HG02588 (cell line): ENCODE results near the gene FRMD4A.
"Not testable (repeated sequence)": the region's sequence is repeated elsewhere in the genome, so short reads cannot be mapped to it uniquely, and the experiment has no call there.

Experiments
- ATAC-seq: cut with Tn5 transposase; IDR thresholded peaks from one replicate; pipeline ENCODE4 v1.9.1; 2021; ENCODE audit warnings: mild to moderate bottlenecking, moderate library complexity; ENCODE audit not compliant: unreplicated experiment

The FRMD4A gene

DNA sequence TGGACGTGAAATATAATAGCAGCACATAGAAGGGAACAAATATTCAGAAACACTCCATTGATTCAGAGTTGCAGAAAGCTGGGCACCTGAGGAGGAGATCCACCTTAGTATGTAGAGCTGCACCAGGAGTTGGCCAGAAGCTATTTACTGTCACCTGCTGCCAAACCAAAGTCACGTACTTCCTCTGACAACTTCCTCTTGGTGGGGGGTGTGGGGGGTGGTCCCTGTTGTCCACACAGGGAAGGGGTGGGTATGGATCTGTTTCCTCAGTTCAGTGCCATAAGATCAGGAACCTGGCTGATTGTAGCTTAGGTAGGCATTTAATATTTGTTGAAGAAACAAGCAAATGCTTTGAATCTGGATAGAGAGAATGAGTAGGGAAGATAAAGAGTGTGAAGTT lies 264.6 kb downstream of the FRMD4A start:
- no peak for ATAC-seq

DNA sequence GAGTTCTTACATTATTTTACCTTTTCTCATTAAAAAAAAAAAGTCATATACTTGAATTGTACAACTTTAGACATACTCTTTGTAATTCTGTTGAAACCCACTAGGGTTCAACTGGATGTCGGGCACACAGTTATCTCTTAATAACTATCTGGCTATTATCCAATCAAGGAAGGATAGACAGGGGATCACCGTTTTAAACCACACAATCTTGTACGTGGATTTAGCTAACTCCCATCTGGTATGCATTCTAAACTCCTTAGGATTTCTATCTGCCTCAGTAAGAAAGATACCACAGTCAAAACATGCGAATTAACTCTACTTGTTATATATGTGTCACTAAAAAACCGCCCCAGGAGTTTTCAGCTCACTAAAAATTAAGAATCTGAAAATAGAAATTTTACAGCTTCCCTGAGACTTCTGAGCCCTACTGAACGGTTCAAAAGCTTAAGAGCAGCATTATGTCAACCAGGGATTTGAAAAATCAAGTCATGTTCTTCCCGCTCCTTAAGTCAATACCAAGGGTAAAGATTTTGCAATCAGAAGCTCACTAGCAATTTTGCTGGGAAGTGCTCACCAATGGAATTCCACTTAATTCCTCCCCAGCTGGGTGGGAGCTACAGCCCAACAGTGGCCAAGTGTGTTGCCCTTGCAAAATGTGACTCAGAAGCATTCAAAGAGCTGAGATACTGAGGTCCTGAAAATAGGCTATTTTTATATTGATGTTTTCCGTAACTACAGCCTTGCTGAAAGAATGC lies 267.0 kb downstream of the FRMD4A start:
- ATAC-seq: no peak

DNA sequence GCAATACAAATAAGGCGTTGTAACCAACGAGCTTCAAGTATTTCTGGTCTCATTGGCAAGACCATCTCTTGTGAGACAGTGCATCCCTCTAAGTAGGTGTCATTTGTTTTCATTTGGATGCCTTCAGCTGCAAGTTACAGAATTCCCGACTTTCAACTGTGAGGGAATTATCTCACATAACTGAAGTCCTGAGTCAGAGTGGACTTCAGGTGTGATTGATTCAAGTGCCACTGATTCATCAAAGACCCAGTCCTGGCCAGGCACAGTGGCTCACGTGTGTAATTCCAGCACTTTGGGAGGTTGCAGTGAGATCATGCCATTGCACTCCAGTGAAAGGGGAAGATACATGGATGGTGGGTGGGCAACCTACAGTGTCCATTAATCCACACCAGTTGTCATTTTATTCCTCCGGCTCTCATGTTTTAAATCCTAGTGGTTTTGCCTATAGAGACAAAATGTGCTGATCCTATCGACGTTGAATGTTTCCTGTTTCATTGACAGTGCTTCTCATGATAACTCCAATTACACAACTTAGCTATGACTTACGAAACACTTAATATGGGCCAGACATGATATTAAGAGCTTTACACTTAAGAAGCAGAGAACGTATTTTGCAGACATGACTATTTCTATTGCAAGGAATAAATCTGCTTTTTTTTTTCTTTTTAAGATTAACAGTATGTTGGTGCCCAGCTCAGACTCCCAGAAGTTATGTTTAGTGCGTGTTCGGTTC lies 268.0 kb downstream of the FRMD4A start:
- ATAC-seq: no peak

DNA sequence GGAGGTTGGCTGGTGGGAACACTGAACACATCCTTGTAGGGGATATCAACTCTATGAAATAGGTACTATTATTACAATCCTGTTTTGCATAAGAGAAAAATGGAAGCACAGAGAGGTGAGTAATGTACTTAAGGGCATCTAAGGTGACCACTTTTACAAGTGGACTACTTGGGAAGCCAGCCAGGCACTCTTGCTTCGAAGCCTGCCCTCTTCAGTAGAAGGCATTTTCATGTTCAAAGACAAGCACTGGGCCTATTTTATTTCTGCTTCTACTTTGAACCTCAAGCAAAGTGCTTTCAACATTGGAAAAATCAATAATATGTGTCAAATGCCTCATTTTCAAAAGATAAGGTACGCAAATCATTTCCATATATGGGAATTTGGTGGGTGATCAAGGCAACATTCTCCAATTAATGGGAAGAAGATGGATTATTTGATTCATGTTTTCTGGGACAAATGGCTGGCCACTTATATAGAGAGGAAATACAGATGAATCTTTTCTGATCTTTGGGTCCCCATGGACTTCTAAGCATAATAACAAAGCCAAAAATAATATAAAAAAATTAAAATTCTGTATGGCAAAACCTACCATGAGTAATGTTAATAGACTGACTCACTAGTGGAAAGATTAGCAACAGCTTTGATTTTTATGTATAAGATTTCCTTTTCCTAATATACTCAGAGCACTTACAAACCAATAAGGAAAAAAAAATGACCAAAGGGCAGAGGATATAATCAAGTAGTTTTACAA lies 270.2 kb downstream of the FRMD4A start:
- no peak for ATAC-seq

DNA sequence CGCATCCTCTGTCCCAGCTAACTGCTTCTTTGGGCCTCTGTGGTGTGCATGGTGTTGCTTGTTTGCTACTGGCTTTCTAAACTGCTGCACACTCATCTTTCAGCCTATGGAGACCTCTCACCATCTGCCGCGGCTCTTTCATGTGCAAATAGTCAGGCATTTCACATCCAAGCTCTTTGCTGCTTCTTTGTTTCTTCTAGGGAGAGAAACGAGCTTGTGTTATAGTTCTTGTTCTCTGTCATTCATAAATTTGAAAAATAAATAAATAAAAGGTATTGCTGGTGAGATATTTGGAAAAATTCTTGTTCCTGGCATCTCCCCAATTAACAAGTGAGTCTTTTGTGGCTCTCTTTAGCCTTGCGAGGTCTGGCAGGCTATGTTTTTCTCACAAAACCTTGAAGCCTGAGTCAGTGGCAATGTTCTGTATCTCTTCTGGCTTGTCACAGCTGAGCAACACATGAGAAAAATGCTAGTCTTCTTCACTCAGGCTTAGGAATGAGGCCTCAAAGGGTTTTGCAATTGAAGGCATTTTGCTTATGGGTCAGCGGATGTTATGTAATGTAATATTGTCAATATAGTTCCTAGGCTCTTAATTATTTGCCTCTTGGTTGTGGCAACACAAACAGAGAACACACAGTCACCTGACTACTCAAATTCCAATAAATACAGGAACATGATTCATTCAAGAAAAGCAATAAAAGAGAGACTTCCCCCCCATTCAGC lies 274.0 kb downstream of the FRMD4A start:
- no peak for ATAC-seq

DNA sequence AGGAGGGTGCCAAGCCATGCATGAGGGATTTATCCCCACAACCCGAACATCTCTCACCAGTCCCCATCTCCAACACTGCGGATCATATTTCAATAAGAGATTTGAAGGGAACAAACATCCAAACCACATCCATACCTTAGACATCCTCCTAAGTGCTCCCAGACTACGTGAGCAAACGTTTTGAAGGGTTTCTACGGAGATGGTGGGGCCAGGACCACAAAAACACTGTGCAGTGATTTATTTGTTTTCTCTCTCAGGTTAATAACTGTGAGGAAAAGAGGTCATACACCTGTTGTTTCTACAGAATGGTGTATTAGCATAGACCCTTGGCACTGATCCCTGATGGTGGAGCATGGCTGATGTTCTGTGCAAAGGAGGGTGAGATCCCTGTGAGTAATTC lies 277.8 kb downstream of the FRMD4A start:
- ATAC-seq: no peak

DNA sequence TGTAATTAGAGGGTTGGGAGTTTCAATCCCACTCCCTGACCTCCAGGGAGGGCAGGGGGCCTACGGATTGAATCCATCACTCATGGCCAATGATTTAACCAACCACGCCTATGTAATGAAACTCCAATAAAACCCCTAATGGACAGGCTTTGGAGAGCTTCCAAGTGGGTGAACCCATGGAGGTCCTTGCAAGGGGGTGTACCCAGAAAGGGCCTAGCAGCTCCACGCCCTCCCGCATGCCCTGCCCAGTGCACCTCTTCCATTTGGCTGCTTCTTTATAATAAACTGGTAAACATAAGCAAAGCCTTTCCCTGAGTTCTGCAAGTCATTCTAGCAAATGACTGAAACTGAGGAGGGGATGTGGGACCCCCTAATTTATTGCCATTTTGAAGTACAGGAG lies 280.1 kb downstream of the FRMD4A start:
- ATAC-seq: no peak

DNA sequence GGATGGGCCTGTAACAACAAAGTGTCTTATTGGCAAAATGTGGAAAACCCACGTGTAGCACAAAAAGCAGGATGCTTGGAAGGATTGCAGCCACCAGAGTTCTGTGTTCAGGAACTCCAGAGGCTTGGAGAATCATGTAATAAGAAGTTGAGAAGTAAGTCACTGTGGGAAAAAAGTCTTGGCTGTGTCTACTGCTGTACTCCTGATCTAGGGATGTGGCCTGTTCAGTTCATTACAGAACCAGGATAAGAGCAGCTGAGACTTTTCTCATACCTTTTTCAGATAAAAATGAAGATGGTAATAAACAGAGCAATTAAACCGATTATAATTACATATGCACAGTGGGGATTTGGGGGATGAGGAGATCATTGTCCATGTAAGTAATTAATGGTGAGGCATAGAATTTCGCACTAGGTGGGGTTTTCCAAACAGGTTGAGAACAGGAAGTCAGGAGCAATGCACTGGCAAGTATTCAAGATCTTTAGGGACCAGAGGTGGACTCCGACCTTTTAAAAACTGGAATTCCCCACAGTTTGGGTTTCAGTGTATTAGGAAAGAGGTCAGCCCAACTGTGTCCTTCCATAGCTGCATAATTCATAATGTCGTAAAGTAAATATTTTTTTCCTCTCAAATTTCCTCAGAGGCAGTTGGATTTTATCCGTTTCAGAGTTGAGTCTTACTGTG lies 281.7 kb downstream of the FRMD4A start:
- ATAC-seq: no peak

DNA sequence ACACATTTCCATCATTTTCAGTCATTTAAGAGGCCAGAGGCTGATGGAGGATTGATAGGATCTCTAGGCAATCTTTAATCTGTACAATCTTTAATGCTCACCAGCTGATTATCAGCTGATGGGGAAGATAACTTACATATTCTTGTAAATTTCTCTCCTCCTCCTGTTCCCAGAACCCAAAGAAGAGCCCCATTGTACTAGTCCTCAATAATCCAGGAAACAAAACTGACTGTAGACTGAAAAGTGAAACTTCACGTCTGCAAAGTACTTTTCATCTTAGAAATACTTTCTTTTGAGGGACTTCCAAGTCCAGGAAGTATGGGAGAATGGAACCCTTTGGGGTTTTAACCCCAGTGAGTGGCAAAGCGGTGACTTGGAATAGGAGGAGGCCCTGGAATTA lies 283.3 kb downstream of the FRMD4A start:
- no peak for ATAC-seq

DNA sequence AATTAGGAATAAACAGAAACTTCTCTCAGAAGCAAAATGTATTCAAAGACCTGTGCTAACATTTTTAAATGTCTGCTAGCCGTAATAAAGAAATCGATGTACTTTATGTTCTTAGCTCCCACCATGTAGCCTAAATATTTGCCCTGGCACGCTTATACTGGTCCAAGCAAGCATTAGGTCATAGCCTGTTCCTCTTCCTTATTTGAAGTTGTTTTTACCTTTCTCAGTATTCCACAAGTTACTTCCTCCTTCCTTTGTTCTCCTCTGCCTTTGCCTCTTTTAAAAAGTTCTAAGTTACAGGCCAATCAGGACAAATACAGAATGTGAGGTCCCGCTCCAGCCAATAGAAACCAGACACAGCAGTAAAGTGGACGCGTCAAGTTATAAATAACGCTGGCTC lies 288.7 kb downstream of the FRMD4A start:
- not testable (repeated sequence) for ATAC-seq

DNA sequence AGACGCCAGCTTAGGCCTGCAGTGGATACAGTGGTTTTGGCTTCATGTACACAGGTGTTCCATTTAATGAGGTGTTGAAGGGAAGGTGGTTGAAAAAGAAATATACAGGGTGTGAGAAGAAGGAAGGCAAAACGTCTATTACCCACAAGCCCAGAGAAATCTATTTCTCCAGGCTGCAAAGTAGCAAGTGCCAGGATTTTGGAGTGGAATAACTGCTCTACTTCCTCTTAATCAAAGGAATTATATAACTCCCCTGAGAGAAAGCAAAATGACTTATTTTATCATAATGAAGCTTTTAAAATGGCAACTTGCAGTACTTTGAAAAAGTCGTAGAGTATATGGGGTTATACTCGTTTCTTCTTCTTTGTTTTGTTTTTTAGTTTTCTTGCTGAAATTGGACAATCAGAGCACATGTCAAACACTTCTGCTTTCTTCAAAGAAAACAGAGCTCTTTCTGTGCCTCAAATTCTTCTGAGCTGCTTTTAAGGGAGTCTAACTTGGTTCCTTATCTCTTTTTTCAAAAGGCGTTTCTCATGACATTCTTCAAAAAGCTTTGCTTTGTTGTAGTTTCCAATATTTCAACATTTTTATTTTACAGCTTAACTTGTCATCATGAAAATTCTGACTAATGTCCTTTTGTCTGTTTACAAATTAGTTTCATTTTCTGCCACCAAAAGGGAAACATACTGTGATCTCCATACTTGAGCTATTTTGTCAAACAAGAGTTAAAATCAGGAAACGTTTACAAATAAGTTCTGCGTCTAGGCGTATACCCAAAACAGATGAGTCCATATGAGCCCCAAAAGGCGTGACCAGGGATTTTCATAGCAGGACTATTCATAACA lies 289.7 kb downstream of the FRMD4A start:
- ATAC-seq: no peak

DNA sequence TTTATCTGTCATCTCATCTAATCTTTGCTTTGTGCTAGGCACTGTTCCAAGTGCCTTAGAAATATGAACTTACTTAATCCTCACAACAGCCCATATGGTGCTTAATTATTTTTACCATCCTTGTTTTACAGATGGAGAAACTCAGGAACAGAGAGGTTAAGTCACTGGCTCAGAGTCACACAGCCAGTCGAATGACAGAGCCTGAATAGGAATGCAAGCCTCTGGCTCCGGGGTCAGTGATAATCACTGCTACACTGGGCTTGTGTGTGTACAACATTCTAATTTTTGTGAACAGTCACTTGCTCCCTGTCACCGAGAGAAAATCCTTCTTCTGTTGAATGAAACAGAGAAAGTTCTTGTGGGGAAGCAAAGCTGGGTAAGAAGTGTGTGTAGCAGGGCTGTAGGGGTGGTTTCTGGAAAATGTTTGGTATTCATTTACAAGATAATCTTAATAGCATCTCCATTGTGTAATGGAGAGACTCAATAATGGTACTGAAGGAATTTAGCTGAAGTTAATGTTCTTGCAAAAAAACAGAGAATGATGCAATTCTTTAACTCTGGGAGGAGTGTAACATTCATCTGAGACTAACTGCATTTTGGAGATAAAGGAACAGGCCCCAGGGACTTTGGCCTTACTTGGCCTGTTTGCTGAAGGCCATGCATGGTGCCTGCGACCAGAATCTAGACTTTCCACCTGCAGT lies 290.6 kb downstream of the FRMD4A start:
- ATAC-seq: no peak

DNA sequence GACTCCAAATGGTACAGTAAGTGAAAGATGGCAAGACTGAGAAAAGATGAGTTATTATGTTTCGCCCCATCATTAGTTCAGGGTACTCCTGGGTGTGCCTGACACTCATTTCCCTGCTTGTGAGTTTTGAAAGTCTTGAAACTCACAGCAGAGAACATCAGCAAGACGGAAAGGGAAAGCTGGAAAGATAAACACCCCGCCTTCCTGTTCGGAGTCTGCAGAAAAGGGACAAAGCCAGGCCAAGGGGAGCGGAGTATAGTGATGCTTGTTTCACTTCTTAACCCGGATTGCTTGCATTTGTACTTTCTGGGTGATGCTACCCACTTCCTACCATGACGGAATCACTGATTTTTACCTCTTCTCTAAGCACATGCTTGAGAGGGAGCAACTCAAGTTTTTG lies 294.5 kb downstream of the FRMD4A start:
- ATAC-seq: no peak

DNA sequence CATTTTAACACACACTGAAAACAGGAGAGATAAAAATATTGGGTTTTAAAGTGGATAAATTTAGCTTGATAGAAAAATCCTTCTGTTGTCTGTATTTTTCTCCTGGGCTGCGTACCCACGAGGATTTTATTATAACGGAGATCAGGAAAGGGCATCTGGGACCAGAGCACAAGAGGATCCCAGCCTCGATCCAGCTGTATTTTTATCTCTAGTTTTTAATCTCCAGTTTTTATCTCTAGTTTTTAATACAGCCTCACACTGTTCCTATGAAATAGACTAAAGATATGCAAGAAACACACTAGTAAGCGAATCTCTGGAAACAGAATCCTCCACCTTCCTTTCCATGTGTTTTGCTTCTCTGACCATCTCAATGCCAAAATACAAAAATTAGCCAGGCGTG lies 295.2 kb downstream of the FRMD4A start:
- no peak for ATAC-seq

DNA sequence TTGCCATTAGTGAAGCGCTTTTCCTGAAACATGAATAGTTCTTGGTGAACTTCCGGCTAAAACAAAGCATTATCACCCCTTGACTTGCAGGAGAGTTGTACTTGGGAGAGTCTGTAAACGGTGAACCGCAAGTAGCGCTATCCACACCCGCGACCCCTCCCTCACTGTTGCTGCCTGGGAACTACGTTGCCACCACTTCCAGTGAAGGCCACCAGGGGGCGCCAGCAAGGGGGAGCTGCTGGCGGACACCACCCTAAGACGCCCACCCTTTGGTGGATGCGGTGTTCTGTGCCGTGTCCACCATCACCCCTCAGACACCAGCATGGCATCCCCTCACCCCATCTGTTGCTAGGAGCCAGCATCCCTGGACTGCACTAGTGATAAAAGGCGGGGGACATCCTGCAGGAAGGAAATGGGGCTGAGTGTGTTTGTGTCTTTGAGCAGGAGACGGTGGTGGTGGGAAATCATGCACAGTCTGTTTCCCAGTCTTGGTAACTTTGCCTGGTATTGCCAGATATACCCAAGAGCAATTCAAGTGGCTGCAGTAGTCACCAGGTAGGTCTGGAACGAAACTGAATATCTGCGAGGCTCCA lies 298.2 kb downstream of the FRMD4A start:
- ATAC-seq: no peak

DNA sequence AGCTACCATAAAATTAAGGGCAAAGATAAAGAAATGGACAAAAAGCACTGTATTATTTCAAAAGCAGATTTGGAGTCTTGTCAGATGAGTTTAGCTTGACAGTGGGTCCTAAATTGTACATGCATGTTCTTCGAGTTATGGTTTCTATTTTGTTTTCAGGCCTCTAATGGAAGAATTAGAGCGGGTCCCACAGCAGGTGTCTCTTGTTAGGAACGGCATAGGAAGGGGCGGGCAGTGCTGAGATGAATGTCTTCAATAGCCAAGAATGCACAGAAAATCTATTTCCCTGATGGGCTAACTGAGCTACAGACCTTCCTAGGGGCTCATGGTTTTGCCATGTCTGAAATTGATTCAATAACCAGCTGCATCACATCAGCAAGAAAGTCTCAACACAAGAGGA lies 304.4 kb downstream of the FRMD4A start:
- no peak for ATAC-seq

DNA sequence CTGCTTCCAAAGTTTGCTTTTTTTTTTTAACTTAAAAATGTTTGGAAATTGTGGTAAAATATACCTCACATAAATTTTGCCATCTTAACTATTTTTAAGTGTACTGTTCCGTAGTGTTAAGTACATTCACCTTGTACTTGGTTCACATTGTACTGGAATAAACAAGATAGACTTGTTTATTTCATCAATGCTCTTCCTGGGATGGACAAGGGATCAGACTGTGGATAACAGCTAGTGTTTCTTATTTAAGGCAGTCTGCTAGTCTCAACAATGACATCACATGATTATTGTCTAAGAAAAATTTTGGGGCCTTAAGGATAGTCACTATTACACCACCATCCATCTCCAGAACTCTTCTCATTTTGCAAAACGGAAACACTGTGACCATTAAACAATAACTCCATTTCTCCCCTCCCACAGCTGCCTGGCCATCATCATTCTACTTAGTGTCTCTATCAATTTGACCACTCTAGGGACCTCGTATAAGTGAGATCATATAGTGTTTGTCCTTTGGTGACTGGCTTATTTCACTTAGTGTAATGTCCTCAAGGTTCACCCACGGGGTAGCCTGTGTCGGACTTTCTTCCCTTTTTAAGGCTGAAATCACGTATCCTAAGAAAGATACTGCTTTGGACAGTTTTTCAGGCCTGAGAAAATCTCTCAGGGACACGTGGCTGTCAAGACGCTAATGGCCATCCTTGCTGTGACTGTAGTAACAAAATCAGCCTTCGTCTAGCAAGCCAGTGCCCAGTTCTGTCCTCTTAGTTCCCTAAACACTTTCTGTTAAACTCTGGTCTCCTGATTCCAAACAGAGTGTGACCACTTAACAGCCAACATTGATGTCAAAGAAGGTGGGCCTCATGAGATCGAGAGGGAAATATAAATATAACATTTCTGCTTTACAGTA lies 305.2 kb downstream of the FRMD4A start:
- no peak for ATAC-seq
